Neural progenitor cell (in vitro differentiated cells): ENCODE data around the gene STAG1.

ENCODE experiments used
- CTCF ChIP-seq: fragments of 200-600 bp; sonication (generic); IDR thresholded peaks from 2 replicates; pipeline ENCODE4 v1.5.1; 2017; ENCODE audit warnings: antibody characterized with exemption, mild to moderate bottlenecking
- EZH2phosphoT487 ChIP-seq: fragments of 200-600 bp; sonication (generic); IDR thresholded peaks from 2 replicates; pipeline ENCODE4 v1.6.1; 2017; ENCODE audit warnings: antibody characterized with exemption

DNA sequence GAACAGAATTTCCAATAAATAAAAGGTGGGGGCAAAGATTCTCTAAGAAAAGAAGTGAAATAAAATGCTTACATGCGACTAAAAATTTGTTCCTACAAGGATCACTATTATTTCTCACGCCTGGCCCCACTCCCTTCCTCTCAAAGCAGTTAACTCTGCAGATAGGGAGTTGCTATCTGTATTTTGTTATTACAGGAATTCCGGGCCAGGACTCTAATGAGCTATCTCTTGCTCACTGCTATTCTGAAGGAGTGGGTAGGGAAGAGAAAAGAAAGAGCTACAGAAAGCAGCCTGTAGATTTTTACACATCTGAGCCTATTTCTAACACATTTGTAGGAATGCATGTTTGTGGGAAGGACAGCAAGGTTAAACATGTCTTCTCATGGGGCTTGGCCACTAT is 361.6 kb downstream of the STAG1 start:
- TF ChIP-seq CTCF, result no peak
- no peak for TF ChIP-seq EZH2phosphoT487
